K562 (cell line): ENCODE results near the gene ENDOV. TPM values are rescaled to one million over a fixed set of nuclear protein-coding genes. Genes with fewer than 3 reads are reported as not detected.

Experiments
- E2F3 ChIP-seq: fragments of 250-450 bp; sonication (Bioruptor Pico); IDR thresholded peaks from 2 replicates; pipeline ENCODE4 v1.4.0; 2020; ENCODE audit warnings: mild to moderate bottlenecking
- SREBF2 ChIP-seq: sonication (generic); formaldehyde crosslinking; IDR thresholded peaks from 2 replicates; pipeline ENCODE4 v1.4.0; 2020; ENCODE audit warnings: mild to moderate bottlenecking, missing genetic modification reagents
- SUPT5H ChIP-seq: fragments of 450-650 bp; IDR thresholded peaks from 2 replicates; pipeline ENCODE4 v1.6.1; 2016
- polyA plus RNA-seq, 8 experiments: library from polyadenylated mRNA; depleted of rRNA in 4 of 8; stranded (reverse) in 5 of 8; unstranded in 3 of 8; fragments of >200 nt; fragmentation: Nextera tagmentation in 2 of 8; fragmentation: Illumina TruSeq in 1 of 8; extraction: Ambion mirVana in 2 of 8; extraction: Trizol in 1 of 8; gene quantifications; 2 replicates each; pipeline versions ENCODE4 v1.2.1 to v1.2.3, GENCODE V29; 2011 to 2014; ENCODE audit warnings: inconsistent platforms in 1 of 8, missing spikeins in 1 of 8
- total RNA-seq, 7 experiments: library from RNA; depleted of rRNA in 6 of 7; stranded (reverse); fragments of >200 nt in 6 of 7; fragmentation: Illumina TruSeq in 2 of 7; extraction: Trizol in 2 of 7; gene quantifications; 2 replicates each; pipeline versions ENCODE4 v1.2.1 to v1.2.3, GENCODE V29; 2011 to 2021; ENCODE audit warnings: low replicate concordance in 1 of 7
- TF ChIP-seq, protein P1 (sequence below): fragments of 200-600 bp; sonication (generic); IDR thresholded peaks from one replicate; pipeline ENCODE4 v1.6.1; 2012; ENCODE audit warnings: mild to moderate bottlenecking, low read depth, low read length, inconsistent platforms
- TF ChIP-seq, protein P2 (sequence below): fragments of 450-650 bp; IDR thresholded peaks from 2 replicates; pipeline ENCODE4 v1.6.1; 2018; ENCODE audit not compliant: partially characterized antibody

The ENDOV gene
- total and polyA plus RNA-seq, 9 of the 15 experiments (the other 6 are each of a cell fraction or from before 2014, with no cell fraction given): 1.2 to 8.2 (median 3.7) TPM

GRCh38 chr17:80485846-80486245, 70.9 kb downstream of the ENDOV start (continued):
- TF ChIP-seq, protein P1, sequence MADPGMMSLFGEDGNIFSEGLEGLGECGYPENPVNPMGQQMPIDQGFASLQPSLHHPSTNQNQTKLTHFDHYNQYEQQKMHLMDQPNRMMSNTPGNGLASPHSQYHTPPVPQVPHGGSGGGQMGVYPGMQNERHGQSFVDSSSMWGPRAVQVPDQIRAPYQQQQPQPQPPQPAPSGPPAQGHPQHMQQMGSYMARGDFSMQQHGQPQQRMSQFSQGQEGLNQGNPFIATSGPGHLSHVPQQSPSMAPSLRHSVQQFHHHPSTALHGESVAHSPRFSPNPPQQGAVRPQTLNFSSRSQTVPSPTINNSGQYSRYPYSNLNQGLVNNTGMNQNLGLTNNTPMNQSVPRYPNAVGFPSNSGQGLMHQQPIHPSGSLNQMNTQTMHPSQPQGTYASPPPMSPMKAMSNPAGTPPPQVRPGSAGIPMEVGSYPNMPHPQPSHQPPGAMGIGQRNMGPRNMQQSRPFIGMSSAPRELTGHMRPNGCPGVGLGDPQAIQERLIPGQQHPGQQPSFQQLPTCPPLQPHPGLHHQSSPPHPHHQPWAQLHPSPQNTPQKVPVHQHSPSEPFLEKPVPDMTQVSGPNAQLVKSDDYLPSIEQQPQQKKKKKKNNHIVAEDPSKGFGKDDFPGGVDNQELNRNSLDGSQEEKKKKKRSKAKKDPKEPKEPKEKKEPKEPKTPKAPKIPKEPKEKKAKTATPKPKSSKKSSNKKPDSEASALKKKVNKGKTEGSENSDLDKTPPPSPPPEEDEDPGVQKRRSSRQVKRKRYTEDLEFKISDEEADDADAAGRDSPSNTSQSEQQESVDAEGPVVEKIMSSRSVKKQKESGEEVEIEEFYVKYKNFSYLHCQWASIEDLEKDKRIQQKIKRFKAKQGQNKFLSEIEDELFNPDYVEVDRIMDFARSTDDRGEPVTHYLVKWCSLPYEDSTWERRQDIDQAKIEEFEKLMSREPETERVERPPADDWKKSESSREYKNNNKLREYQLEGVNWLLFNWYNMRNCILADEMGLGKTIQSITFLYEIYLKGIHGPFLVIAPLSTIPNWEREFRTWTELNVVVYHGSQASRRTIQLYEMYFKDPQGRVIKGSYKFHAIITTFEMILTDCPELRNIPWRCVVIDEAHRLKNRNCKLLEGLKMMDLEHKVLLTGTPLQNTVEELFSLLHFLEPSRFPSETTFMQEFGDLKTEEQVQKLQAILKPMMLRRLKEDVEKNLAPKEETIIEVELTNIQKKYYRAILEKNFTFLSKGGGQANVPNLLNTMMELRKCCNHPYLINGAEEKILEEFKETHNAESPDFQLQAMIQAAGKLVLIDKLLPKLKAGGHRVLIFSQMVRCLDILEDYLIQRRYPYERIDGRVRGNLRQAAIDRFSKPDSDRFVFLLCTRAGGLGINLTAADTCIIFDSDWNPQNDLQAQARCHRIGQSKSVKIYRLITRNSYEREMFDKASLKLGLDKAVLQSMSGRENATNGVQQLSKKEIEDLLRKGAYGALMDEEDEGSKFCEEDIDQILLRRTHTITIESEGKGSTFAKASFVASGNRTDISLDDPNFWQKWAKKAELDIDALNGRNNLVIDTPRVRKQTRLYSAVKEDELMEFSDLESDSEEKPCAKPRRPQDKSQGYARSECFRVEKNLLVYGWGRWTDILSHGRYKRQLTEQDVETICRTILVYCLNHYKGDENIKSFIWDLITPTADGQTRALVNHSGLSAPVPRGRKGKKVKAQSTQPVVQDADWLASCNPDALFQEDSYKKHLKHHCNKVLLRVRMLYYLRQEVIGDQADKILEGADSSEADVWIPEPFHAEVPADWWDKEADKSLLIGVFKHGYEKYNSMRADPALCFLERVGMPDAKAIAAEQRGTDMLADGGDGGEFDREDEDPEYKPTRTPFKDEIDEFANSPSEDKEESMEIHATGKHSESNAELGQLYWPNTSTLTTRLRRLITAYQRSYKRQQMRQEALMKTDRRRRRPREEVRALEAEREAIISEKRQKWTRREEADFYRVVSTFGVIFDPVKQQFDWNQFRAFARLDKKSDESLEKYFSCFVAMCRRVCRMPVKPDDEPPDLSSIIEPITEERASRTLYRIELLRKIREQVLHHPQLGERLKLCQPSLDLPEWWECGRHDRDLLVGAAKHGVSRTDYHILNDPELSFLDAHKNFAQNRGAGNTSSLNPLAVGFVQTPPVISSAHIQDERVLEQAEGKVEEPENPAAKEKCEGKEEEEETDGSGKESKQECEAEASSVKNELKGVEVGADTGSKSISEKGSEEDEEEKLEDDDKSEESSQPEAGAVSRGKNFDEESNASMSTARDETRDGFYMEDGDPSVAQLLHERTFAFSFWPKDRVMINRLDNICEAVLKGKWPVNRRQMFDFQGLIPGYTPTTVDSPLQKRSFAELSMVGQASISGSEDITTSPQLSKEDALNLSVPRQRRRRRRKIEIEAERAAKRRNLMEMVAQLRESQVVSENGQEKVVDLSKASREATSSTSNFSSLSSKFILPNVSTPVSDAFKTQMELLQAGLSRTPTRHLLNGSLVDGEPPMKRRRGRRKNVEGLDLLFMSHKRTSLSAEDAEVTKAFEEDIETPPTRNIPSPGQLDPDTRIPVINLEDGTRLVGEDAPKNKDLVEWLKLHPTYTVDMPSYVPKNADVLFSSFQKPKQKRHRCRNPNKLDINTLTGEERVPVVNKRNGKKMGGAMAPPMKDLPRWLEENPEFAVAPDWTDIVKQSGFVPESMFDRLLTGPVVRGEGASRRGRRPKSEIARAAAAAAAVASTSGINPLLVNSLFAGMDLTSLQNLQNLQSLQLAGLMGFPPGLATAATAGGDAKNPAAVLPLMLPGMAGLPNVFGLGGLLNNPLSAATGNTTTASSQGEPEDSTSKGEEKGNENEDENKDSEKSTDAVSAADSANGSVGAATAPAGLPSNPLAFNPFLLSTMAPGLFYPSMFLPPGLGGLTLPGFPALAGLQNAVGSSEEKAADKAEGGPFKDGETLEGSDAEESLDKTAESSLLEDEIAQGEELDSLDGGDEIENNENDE: no peak
- TF ChIP-seq SREBF2: no peak
- TF ChIP-seq, protein P2, sequence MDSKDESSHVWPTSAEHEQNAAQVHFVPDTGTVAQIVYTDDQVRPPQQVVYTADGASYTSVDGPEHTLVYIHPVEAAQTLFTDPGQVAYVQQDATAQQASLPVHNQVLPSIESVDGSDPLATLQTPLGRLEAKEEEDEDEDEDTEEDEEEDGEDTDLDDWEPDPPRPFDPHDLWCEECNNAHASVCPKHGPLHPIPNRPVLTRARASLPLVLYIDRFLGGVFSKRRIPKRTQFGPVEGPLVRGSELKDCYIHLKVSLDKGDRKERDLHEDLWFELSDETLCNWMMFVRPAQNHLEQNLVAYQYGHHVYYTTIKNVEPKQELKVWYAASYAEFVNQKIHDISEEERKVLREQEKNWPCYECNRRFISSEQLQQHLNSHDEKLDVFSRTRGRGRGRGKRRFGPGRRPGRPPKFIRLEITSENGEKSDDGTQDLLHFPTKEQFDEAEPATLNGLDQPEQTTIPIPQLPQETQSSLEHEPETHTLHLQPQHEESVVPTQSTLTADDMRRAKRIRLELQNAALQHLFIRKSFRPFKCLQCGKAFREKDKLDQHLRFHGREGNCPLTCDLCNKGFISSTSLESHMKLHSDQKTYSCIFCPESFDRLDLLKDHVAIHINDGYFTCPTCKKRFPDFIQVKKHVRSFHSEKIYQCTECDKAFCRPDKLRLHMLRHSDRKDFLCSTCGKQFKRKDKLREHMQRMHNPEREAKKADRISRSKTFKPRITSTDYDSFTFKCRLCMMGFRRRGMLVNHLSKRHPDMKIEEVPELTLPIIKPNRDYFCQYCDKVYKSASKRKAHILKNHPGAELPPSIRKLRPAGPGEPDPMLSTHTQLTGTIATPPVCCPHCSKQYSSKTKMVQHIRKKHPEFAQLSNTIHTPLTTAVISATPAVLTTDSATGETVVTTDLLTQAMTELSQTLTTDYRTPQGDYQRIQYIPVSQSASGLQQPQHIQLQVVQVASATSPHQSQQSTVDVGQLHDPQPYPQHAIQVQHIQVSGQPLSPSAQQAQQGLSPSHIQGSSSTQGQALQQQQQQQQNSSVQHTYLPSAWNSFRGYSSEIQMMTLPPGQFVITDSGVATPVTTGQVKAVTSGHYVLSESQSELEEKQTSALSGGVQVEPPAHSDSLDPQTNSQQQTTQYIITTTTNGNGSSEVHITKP: no peak
- no peak for TF ChIP-seq E2F3
- TF ChIP-seq SUPT5H: no peak
